OCI-LY1 (cell line): ENCODE measurements around the gene MIA2.

Experiments used
- CTCF ChIP-seq: fragments of 200-600 bp; sonication (generic), shearing (Covaris generic); IDR thresholded peaks from 2 replicates; pipeline ENCODE4 v1.5.1; 2017; ENCODE audit warnings: mild to moderate bottlenecking, antibody characterized with exemption, low read length, moderate library complexity, mixed read lengths
- EZH2 ChIP-seq: fragments of 200-600 bp; sonication (generic), shearing (Covaris generic); IDR thresholded peaks from 2 replicates; pipeline ENCODE4 v1.8.0; 2017; ENCODE audit warnings: borderline replicate concordance, mixed run types, mild to moderate bottlenecking, antibody characterized with exemption, low read length, moderate library complexity, mixed read lengths

DNA sequence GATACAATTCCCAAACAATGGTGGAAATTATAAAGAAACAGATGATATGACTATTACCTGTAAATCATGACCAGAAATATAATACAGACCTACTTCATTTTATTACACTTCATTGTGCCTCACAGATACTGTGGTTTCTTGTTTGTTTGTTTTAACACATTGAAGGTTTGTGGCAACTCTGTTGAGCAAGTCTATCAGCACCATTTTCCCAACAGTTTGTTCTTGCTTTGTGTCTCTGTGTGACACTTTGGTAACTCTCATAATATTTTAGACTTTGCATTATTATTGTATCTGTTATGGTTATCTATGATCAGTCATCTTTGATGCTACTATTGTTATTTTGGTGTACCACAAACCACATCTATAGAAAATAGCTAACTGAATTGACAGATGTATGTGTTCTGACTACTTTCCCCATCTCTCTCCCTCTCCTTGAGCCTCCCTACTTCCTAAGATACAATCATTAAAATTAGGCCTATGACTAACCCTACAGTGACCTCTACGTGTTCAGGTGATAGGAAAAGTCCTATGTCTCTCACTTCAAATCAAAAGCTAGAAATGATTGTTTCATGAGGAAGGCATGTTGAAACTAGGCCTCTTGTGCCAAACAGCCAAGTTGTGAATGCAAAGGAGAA is 149.4 kb downstream of the MIA2 start:
- TF ChIP-seq CTCF, result no peak
- no peak for TF ChIP-seq EZH2
